Mucosa of rectum (tissue), 2 donors: Measurements from ENCODE around the gene RAB13.

Experiments
- H3K27ac ChIP-seq, 2 donors: one replicate each; pipeline ENCODE4 v1.7.0; 2013; ENCODE audit warnings: inconsistent platforms in 2 of 2, low read depth in 2 of 2, low read length in 2 of 2
- H3K27me3 ChIP-seq, 2 donors: one replicate each; pipeline ENCODE4 v1.7.0; 2013; ENCODE audit warnings: low read length in 2 of 2; ENCODE audit not compliant: control insufficient read depth in 2 of 2, insufficient read depth in 2 of 2
- H3K36me3 ChIP-seq, 2 donors: one replicate each; pipeline ENCODE4 v1.7.0; 2013; ENCODE audit warnings: low read length in 2 of 2; ENCODE audit not compliant: control insufficient read depth in 2 of 2, insufficient read depth in 2 of 2
- H3K4me1 ChIP-seq, 2 donors: one replicate each; pipeline ENCODE4 v1.7.0; 2013; ENCODE audit warnings: low read length in 2 of 2, mild to moderate bottlenecking in 1 of 2; ENCODE audit not compliant: control insufficient read depth in 2 of 2, insufficient read depth in 2 of 2
- H3K4me3 ChIP-seq, 2 donors: one replicate each; pipeline ENCODE4 v1.7.0; 2013; ENCODE audit warnings: low read length in 2 of 2
- H3K9ac ChIP-seq, 2 donors: one replicate each; pipeline ENCODE4 v1.7.0; 2013; ENCODE audit warnings: low read length in 2 of 2, low read depth in 1 of 2, mild to moderate bottlenecking in 1 of 2
- H3K9me3 ChIP-seq, 2 donors: one replicate each; pipeline ENCODE4 v1.7.0; 2013; ENCODE audit warnings: low read length in 2 of 2; ENCODE audit not compliant: control insufficient read depth in 2 of 2
- donor health status: healthy.
- donor health status: Normal muscosa, but diverticular disease.

The RAB13 gene

GRCh38 chr1:153968000-153968363, 18.2 kb downstream of the RAB13 start:
- Histone ChIP-seq H3K4me1 (peaks cover 10 to 33% of the 10 kb centered on the region in 2 donors), H3K9ac (peak overlapping the region; percentile 87 to 91)

GRCh38 chr1:153967107-153967999, 18.8 kb downstream of the RAB13 start, which contains the start of gene CREB3L4:
TSS of gene CREB3L4 (plus strand) at chr1:153967902. CDS start at chr1:153968526, 624 bp downstream.
- Histone ChIP-seq H3K36me3 (no peaks in the 10 kb centered on the region), H3K4me3 (peak within 1 kb of the TSS; percentile 81 to 94), H3K27me3 (no peaks in the 10 kb centered on the region), H3K9ac (peak within 1 kb of the TSS; percentile 87 to 91), H3K9me3 (no peaks in the 10 kb centered on the region), H3K27ac (peak within 1 kb of the TSS; percentile 92 to 94), H3K4me1 (peaks cover 17 to 39% of the 10 kb centered on the region in 2 donors)

More at GRCh38 chr1:153968000-153968363, 18.2 kb downstream of the RAB13 start:
- peak overlapping the region; percentile 81 to 94 for H3K4me3 ChIP-seq
- H3K9me3 ChIP-seq, result no peaks in the 10 kb centered on the region
- H3K27me3 ChIP-seq, result no peaks in the 10 kb centered on the region
- H3K27ac ChIP-seq, result peak overlapping the region; percentile 92 to 94
- H3K36me3 ChIP-seq, result peaks cover 2 to 5% of the 10 kb centered on the region in 2 donors

GRCh38 chr1:153963850-153964331, 22.2 kb downstream of the RAB13 start:
- H3K4me3 ChIP-seq, result peak overlapping the region; percentile 81 to 96
- H3K27ac ChIP-seq, result peak overlapping the region; percentile 89 to 95
- no peaks in the 10 kb centered on the region for H3K9me3 ChIP-seq
- H3K27me3 ChIP-seq, result no peaks in the 10 kb centered on the region
- H3K4me1 ChIP-seq, result peaks cover 31 to 45% of the 10 kb centered on the region in 2 donors
- H3K36me3 ChIP-seq, result peaks cover 6 to 10% of the 10 kb centered on the region in 2 donors
- peak overlapping the region; percentile 93 to 97 for H3K9ac ChIP-seq

GRCh38 chr1:153963030-153963849, 22.9 kb downstream of the RAB13 start, which contains the start of gene SLC39A1:
TSS of gene SLC39A1 (minus strand) at chr1:153963537. CDS start at chr1:153962715, 822 bp downstream.
- H3K9me3 ChIP-seq, result no peaks in the 10 kb centered on the region
- peaks cover 34 to 42% of the 10 kb centered on the region in 2 donors for H3K4me1 ChIP-seq
- H3K9ac ChIP-seq, result peak within 1 kb of the TSS; percentile 93 to 98
- H3K36me3 ChIP-seq, result peaks cover 6 to 10% of the 10 kb centered on the region in 2 donors
- peak within 1 kb of the TSS; percentile 89 to 95 for H3K27ac ChIP-seq
- H3K27me3 ChIP-seq, result no peaks in the 10 kb centered on the region
- H3K4me3 ChIP-seq, result peak within 1 kb of the TSS; percentile 81 to 96

GRCh38 chr1:153962088-153963029, 23.8 kb downstream of the RAB13 start:
- Histone ChIP-seq H3K36me3 (peaks cover 6 to 10% of the 10 kb centered on the region in 2 donors), H3K9ac (peak overlapping the region; percentile 93 to 98), H3K27me3 (no peaks in the 10 kb centered on the region), H3K4me1 (peaks cover 37 to 40% of the 10 kb centered on the region in 2 donors), H3K27ac (peak overlapping the region; percentile 89 to 95), H3K9me3 (no peaks in the 10 kb centered on the region), H3K4me3 (peak overlapping the region; percentile 81 to 96)

GRCh38 chr1:153961421-153961820, 24.7 kb downstream of the RAB13 start:
- Histone ChIP-seq H3K9me3 (no peaks in the 10 kb centered on the region), H3K4me3 (no peak overlapping the region), H3K4me1 (peaks cover 40 to 46% of the 10 kb centered on the region in 2 donors), H3K36me3 (peaks cover 6 to 10% of the 10 kb centered on the region in 2 donors), H3K27ac (no peak overlapping the region), H3K27me3 (no peaks in the 10 kb centered on the region), H3K9ac (no peak overlapping the region)

GRCh38 chr1:153960206-153960605, 25.9 kb downstream of the RAB13 start:
- Histone ChIP-seq H3K9me3 (no peaks in the 10 kb centered on the region), H3K27ac (no peak overlapping the region), H3K27me3 (no peaks in the 10 kb centered on the region), H3K36me3 (peaks cover 6 to 10% of the 10 kb centered on the region in 2 donors), H3K4me3 (no peak overlapping the region), H3K4me1 (peaks cover 38 to 49% of the 10 kb centered on the region in 2 donors), H3K9ac (no peak overlapping the region)

- peaks cover 9 to 15% of the 10 kb centered on the region in 2 donors for H3K36me3 ChIP-seq
- H3K4me3 ChIP-seq, result no peak overlapping the region
- no peaks in the 10 kb centered on the region for H3K27me3 ChIP-seq
- H3K4me1 ChIP-seq, result peaks cover 38 to 49% of the 10 kb centered on the region in 2 donors
- peak overlapping the region; percentile 50 to 95 for H3K27ac ChIP-seq
- no peaks in the 10 kb centered on the region for H3K9me3 ChIP-seq
- peak overlapping the region in 1 of 2 donors; percentile 33 for H3K9ac ChIP-seq
Observed at GRCh38 chr1:153959454-153959853, 26.7 kb downstream of the RAB13 start.

- no peaks in the 10 kb centered on the region for H3K9me3 ChIP-seq
- H3K27ac ChIP-seq, result peak overlapping the region; percentile 62 to 95
- peaks cover 32 to 45% of the 10 kb centered on the region in 2 donors for H3K4me1 ChIP-seq
- no peaks in the 10 kb centered on the region for H3K27me3 ChIP-seq
- peak overlapping the region; percentile 82 to 98 for H3K4me3 ChIP-seq
- peak overlapping the region; percentile 33 to 44 for H3K9ac ChIP-seq
- peaks cover 12 to 20% of the 10 kb centered on the region in 2 donors for H3K36me3 ChIP-seq
Observed at GRCh38 chr1:153958961-153959260, 27.2 kb downstream of the RAB13 start.
